ENCODE data around the gene UCMA.

- TF ChIP-seq CTCF (IDR thresholded peaks at IDR 0.05) = no peak
- no peak for TF ChIP-seq POLR2A (IDR thresholded peaks at IDR 0.05)
- no peak for TF ChIP-seq EP300 (IDR thresholded peaks at IDR 0.05)
Observed at GRCh38 chr10:13236638-13237037, 2.5 kb upstream of the UCMA start.

Data from tibial nerve (tissue), 4 donors.